HUES6 (cell line): ENCODE results near the gene LRRC4.

Experiments
- H3K27ac ChIP-seq: 2 replicates; pipeline ENCODE4 v1.7.0; 2013; ENCODE audit warnings: low read depth, mild to moderate bottlenecking, low read length, inconsistent platforms
- H3K27me3 ChIP-seq: 2 replicates; pipeline ENCODE4 v1.6.1; 2013; ENCODE audit warnings: low read length; ENCODE audit not compliant: control insufficient read depth, insufficient read depth
- H3K36me3 ChIP-seq: 2 replicates; pipeline ENCODE4 v1.6.1; 2013; ENCODE audit warnings: low read length; ENCODE audit not compliant: control insufficient read depth, insufficient read depth
- H3K4me1 ChIP-seq: 2 replicates; pipeline ENCODE4 v1.6.1; 2013; ENCODE audit warnings: low read length; ENCODE audit not compliant: control insufficient read depth, insufficient read depth
- H3K4me3 ChIP-seq: 2 replicates; pipeline ENCODE4 v1.5.1; 2013; ENCODE audit warnings: low read depth, low read length
- H3K9ac ChIP-seq: one replicate; pipeline ENCODE4 v1.6.1; 2013; ENCODE audit warnings: mild to moderate bottlenecking, low read length
- H3K9me3 ChIP-seq: 2 replicates; pipeline ENCODE4 v1.6.1; 2013; ENCODE audit warnings: low read depth, low read length; ENCODE audit not compliant: control insufficient read depth, insufficient read depth

The LRRC4 gene, protein sequence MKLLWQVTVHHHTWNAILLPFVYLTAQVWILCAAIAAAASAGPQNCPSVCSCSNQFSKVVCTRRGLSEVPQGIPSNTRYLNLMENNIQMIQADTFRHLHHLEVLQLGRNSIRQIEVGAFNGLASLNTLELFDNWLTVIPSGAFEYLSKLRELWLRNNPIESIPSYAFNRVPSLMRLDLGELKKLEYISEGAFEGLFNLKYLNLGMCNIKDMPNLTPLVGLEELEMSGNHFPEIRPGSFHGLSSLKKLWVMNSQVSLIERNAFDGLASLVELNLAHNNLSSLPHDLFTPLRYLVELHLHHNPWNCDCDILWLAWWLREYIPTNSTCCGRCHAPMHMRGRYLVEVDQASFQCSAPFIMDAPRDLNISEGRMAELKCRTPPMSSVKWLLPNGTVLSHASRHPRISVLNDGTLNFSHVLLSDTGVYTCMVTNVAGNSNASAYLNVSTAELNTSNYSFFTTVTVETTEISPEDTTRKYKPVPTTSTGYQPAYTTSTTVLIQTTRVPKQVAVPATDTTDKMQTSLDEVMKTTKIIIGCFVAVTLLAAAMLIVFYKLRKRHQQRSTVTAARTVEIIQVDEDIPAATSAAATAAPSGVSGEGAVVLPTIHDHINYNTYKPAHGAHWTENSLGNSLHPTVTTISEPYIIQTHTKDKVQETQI

DNA sequence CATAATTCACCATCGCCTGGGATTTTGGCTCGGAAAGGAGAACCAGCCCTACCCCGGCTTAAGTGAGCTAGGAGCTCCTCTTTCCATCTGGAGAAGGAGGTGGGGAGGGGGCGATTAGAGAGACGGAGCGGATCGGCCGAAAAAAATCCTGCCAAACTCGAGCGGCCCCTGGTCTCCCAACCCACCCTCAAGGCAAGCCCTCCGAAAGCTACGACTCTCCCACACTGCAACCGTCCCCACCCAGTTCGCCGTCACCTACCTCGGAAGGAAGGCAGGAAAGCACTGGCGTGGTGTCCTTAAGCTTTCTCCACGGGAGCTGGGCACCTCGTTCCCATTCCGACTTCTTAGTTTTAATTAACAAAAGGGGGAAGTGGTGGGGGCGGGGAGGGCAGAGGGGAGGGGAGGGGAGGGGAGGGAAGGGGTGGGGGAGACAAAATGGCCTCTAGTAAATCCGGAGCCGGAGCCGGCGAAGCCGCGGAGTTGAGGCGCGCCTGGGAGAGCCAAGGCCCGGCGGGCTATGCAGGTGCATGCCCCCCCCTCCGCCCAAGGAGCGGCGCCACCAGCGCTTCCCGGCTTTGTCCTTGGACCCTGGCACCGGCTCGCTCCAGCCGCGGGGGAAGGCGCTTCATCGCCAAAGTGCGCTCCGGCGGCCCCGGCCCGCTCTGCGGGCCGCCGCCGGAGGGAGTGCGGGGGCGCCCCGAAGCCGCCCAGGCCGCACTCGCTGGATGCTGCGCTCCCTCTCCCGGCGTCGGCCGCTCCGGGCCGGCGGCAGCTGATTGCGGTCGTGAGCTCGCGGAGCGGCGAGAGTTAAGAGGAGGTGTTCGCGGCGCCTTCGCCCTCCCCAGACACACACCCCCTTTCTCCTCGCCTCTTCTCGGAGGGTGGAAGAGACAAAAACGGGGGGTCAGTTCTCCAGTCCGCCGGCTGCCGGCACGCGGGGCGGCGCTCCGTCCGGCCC is at the start of gene LRRC4:
Gene LRRC4, minus strand, starts transcription at position 784 of the 958 bp plus-strand sequence. CDS start 797 bp downstream, outside the sequence.
- no peak within 1 kb of the TSS for H3K27ac ChIP-seq
- H3K4me1 ChIP-seq: peaks cover 23% of the 10 kb centered on the region
- H3K36me3 ChIP-seq: peaks cover 8% of the 10 kb centered on the region
- H3K9ac ChIP-seq: peak within 1 kb of the TSS; percentile 74
- H3K4me3 ChIP-seq: peak within 1 kb of the TSS; percentile 74
- no peaks in the 10 kb centered on the region for H3K9me3 ChIP-seq
- H3K27me3 ChIP-seq: peaks cover 50% of the 10 kb centered on the region

DNA sequence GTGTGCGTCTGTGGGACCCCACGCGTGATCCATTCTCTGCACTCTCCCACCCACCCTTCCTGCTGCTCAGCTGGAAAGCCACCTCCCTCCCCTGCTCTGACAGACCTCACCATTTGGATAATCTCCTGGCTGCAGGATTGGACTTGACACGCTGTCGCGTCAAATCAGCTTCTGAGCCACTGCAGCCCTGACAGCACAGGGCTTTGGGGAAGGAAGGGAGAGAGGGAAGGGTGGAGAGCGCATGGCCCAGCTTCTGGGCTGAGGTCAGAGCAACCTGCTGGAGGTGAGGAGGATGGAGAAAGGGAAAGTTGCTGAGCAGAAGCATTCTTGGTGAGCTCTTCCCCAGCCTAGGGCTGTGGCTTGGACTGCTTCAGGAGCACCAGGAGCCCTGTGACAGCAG is 48.9 kb upstream of the LRRC4 start:
- H3K9me3 ChIP-seq: no peaks in the 10 kb centered on the region
- H3K4me1 ChIP-seq: peaks cover 6% of the 10 kb centered on the region; the same call in 1 of the 2 replicates
- peaks cover 68% of the 10 kb centered on the region for H3K36me3 ChIP-seq
- no peaks in the 10 kb centered on the region for H3K27me3 ChIP-seq
- H3K9ac ChIP-seq: no peak overlapping the region
- no peak overlapping the region for H3K27ac ChIP-seq
- no peak overlapping the region for H3K4me3 ChIP-seq

DNA sequence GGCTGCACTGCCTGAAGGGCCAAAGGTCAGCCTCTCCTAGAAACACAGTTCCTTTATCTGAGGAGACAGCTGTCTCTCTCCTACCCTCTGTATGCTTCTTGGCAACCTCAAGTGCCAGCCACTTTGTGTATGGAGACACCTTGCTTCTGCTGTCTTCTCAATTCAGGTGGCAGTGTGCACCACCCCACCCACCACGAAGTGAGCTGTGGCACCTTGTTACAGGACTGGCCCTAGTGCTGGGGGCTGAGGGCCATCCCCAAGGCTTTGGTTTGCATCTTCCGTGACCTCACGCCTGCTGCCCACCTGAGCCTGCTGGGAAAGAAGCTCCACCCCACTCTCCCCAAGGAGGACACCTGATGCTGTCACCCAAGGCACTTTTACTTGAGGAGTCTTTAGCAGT is 47.1 kb upstream of the LRRC4 start:
- no peak overlapping the region for H3K9ac ChIP-seq
- peaks cover 50% of the 10 kb centered on the region for H3K36me3 ChIP-seq
- peaks cover 11% of the 10 kb centered on the region; the same call in 1 of the 2 replicates for H3K4me1 ChIP-seq

DNA sequence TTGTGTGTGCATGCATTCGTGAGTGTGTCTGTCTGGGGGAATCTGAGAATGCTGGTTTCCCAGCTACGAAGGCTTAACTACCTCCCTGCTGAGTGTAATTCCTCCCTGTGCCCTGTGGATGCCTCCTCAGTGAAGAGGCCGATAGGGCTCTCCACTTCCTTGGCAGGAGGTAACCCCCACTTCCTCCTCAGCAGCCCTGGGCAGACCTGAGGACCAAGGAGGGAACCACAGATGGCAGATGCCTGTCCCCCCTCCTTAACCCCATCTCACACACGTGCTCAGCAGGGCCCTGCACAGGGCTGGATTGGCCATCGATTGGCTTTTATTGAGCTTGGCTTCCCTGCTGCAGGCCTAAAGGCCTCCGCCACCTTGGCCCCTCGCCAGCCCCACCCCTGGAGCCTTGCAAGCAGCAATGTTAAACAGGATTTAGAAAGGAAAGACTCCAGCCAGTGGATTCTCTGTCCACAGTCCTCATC is 45.6 kb upstream of the LRRC4 start:
- Histone ChIP-seq H3K36me3 (peaks cover 41% of the 10 kb centered on the region), H3K9me3 (no peaks in the 10 kb centered on the region), H3K9ac (no peak overlapping the region), H3K4me3 (no peak overlapping the region), H3K27ac (no peak overlapping the region), H3K4me1 (peaks cover 15% of the 10 kb centered on the region; the same call in 1 of the 2 replicates), H3K27me3 (no peaks in the 10 kb centered on the region)

More for the DNA sequence above, 47.1 kb upstream of the LRRC4 start:
- no peaks in the 10 kb centered on the region for H3K27me3 ChIP-seq
- H3K9me3 ChIP-seq: no peaks in the 10 kb centered on the region
- no peak overlapping the region for H3K27ac ChIP-seq
- no peak overlapping the region for H3K4me3 ChIP-seq

DNA sequence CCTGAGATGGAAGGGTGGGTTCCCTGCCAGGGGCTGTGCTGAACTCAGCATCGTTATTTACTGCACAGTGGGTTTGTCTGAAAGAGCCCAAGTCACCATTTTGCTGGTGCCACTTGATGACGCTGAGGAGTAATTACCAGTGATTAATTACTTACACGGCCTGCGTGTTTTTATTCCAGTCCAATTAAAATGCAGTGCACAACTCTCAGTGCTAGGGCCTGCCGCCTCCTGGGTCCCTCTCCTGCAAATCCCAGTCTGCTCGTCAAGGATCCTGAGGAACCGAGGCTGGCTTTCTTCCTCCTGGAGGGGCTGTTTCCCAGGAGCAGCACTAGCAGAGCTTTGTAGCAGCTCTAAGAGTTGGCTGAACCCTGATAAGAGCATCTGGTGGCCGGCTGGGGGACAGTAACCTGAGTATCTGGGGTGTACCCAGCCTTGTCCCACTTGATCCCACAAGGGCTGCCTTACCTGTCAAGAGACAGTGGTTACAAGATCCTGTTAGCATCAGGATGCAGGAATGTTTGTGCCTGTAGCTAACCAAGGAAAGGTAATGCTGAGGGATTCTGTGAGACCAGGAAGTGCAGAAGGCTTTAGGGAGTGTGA is 45.1 kb upstream of the LRRC4 start:
- H3K27me3 ChIP-seq: no peaks in the 10 kb centered on the region
- H3K9ac ChIP-seq: no peak overlapping the region
- H3K9me3 ChIP-seq: no peaks in the 10 kb centered on the region
- H3K4me1 ChIP-seq: peaks cover 15% of the 10 kb centered on the region; the same call in 1 of the 2 replicates
- no peak overlapping the region for H3K4me3 ChIP-seq
- H3K27ac ChIP-seq: no peak overlapping the region
- peaks cover 36% of the 10 kb centered on the region for H3K36me3 ChIP-seq

DNA sequence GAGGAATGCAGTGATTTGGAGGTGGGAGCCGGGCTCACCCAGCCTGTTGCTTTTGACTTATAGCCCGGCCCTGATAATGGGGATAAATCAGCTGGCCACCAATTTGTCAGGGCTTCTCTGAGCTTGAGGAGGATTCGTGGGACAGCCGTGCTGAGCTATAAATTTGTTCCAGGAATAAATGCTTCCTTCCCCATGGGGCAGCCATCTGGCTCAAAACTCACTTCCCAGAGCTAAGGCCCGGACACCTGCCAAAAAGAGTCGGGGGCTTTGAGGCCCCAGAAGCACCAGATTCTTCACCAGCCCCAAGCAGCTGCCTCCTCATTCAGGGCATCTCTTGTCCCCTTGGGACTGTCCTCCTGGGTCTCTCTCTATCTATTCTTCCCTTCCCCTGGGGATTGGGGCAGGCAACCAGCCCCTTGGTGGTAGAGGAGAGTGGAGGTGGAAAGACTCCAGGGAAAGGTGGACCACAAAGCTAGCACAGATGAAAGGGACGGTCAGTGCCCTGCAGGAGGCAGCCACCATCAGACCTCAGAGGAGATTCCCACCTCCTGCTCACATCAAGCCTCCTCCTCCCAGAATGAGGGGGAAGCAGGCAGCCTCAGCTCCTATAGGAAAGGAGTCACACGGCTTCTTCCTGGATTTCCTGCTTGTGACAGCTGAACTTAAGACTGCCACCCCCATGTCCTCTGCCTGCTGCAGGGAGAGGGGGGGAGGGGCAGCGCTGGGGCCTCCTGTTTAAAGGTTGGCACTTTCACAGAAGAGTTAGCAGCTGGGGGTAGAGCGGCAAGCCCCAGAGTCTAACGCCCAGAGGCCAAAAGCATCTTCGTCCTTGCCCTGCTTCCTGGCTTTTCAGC is 44.2 kb upstream of the LRRC4 start:
- Histone ChIP-seq H3K27me3 (no peaks in the 10 kb centered on the region), H3K9ac (no peak overlapping the region), H3K36me3 (peaks cover 34% of the 10 kb centered on the region), H3K27ac (no peak overlapping the region), H3K4me3 (no peak overlapping the region), H3K9me3 (no peaks in the 10 kb centered on the region), H3K4me1 (peaks cover 15% of the 10 kb centered on the region; the same call in 1 of the 2 replicates)

DNA sequence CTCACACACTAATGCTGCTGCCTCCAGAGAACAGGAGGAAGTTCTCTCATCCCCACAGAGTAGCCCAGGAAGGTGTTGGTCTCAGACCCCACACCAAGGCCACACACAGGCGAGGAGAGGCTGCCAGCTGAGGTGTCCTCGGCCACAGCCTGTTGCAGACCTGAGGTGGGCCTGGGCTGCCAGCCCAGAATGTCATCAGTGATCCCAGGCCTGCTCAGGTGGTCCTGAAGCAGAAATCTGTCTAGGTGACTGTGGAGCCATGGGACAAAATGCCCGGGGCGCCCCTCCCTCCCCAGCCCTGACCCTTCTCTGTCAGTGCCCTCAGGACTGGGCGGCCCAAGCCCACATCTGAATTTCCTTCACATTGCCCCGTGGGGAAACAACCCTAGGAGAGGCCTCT is 43.5 kb upstream of the LRRC4 start:
- no peaks in the 10 kb centered on the region for H3K27me3 ChIP-seq
- no peaks in the 10 kb centered on the region for H3K9me3 ChIP-seq
- H3K4me3 ChIP-seq: no peak overlapping the region
- peaks cover 15% of the 10 kb centered on the region; the same call in 1 of the 2 replicates for H3K4me1 ChIP-seq
- no peak overlapping the region for H3K9ac ChIP-seq
- H3K36me3 ChIP-seq: peaks cover 30% of the 10 kb centered on the region
- no peak overlapping the region for H3K27ac ChIP-seq

DNA sequence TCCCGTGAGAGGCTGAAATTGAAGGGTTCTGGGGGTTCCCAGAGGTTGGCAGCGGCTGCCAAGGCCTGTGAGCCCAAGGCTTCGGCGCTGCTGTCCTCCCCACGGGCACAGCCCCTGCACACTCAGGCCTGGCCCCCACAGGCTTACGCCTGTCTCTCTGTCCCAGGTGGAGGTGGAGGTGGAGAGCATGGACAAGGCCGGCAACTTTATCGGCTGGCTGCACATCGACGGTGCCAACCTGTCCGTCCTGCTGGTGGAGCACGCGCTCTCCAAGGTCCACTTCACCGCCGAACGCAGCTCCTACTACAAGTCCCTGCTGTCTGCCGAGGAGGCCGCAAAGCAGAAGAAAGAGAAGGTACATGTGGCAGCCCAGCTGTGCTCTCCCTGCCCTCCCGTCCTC is 43.1 kb upstream of the LRRC4 start:
- H3K36me3 ChIP-seq: peaks cover 28% of the 10 kb centered on the region
- H3K9ac ChIP-seq: no peak overlapping the region

DNA sequence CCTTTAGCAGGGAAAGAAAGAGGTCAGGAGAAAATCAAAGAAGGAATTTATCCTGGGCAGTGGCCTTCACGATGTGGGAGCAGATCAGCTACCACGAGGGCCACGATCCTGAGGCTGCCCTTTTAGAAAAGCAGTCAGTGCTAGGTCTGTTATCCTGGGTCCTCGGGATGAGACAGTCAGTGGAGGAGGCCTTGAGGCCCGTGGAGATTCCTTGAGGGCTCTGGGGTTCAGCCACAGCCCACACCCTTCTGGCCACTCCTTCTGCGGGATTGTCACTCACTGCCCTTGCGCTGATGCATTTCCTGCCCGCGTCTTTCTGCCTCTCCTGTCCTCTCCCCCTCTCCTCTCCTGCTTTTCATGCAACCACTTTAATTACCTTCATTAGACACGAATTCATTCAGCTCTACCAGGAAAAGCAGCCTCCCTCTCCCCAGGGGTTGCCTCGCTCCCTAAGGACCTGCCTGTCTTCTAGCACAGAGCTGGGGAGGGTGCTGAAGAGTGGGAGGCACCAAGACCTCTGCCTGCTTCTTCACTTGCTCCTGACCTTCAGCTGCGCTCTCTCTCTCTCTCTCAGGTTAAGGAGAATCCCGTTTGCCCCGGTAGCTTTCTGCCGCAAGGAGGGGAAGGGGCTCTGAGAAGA is 42.6 kb upstream of the LRRC4 start:
- Histone ChIP-seq H3K9me3 (no peaks in the 10 kb centered on the region), H3K27ac (no peak overlapping the region), H3K27me3 (no peaks in the 10 kb centered on the region), H3K9ac (no peak overlapping the region), H3K4me3 (no peak overlapping the region), H3K36me3 (peaks cover 26% of the 10 kb centered on the region), H3K4me1 (peaks cover 15% of the 10 kb centered on the region; the same call in 1 of the 2 replicates)

More for the DNA sequence above, 43.1 kb upstream of the LRRC4 start:
- no peaks in the 10 kb centered on the region for H3K27me3 ChIP-seq
- H3K4me3 ChIP-seq: no peak overlapping the region
- H3K27ac ChIP-seq: no peak overlapping the region
- no peaks in the 10 kb centered on the region for H3K9me3 ChIP-seq
- peaks cover 15% of the 10 kb centered on the region; the same call in 1 of the 2 replicates for H3K4me1 ChIP-seq
